Measurements from ENCODE around the gene GAMT. TPM values are rescaled to one million over a fixed set of nuclear protein-coding genes. Genes with fewer than 3 reads are reported as not detected.

Gene GAMT
- total RNA-seq (10 to 100 TPM; 11.8 to 18.1 (median 13.7) TPM), total RNA-seq (0.99 to 15.8 (median 7.0) reads per million in 29 experiments)
- 8.8 TPM for total RNA-seq (2013)

GRCh38 chr19:1401138-1401888, at the start of gene GAMT:
Gene GAMT (minus strand): TSS chr19:1401542. CDS start chr19:1401476, 66 bp downstream.
- no peaks in the 10 kb centered on the region for H3K9me3 Mint-ChIP-seq
- peaks cover 11 to 15% (median 13%) of the 10 kb centered on the region in 3 donors for H3K4me1 Mint-ChIP-seq
- no peak within 1 kb of the TSS for H3K27ac Mint-ChIP-seq
- under 1% methylated on average over 86 of the region's 87 CpGs for WGBS (ENCODE audit: insufficient coverage)
- ChIA-PET CTCF (no interaction called here), POLR2A (no interaction called here)
- Histone ChIP-seq H3K27ac (ENCODE audit: low read length) (no peak within 1 kb of the TSS), H3K9me3 (no peaks in the 10 kb centered on the region), H3K36me3 (ENCODE audit: control insufficient read depth in 2 of 2, extremely low read depth in 1 of 2, insufficient read depth in 1 of 2, low read length in 1 of 2) (peaks cover 0 to 6% of the 10 kb centered on the region in 2 donors), H3K27me3 (replicated peaks in 1 of 2; ENCODE audit: control insufficient read depth in 2 of 2, extremely low read depth in 1 of 2, insufficient read depth in 2 of 2, low read length in 1 of 2) (peaks cover 0 to 19% of the 10 kb centered on the region in 2 experiments), H3K4me3 (ENCODE audit: control insufficient read depth in 1 of 2, extremely low read depth in 1 of 2, low read length in 1 of 2) (peak within 1 kb of the TSS; percentile 46 to 71), H3K4me1 (ENCODE audit: control insufficient read depth in 1 of 2, extremely low read depth in 1 of 2, insufficient read depth in 2 of 2, low read length in 2 of 2) (peaks cover 3 to 36% of the 10 kb centered on the region in 2 experiments)
- DNase-seq (peak in 29 of 35 experiments; percentile 22 to 76 (median 42)), ATAC-seq (replicated peaks in 1 of 4) (peak; percentile 87 to 90 (median 89))
- H3K4me3 Mint-ChIP-seq: peak within 1 kb of the TSS; percentile 65 to 74 (median 71)
- H3K36me3 Mint-ChIP-seq: no peaks in the 10 kb centered on the region
- H3K27me3 Mint-ChIP-seq: peaks cover 4% of the 10 kb centered on the region in 2 donors

DNA sequence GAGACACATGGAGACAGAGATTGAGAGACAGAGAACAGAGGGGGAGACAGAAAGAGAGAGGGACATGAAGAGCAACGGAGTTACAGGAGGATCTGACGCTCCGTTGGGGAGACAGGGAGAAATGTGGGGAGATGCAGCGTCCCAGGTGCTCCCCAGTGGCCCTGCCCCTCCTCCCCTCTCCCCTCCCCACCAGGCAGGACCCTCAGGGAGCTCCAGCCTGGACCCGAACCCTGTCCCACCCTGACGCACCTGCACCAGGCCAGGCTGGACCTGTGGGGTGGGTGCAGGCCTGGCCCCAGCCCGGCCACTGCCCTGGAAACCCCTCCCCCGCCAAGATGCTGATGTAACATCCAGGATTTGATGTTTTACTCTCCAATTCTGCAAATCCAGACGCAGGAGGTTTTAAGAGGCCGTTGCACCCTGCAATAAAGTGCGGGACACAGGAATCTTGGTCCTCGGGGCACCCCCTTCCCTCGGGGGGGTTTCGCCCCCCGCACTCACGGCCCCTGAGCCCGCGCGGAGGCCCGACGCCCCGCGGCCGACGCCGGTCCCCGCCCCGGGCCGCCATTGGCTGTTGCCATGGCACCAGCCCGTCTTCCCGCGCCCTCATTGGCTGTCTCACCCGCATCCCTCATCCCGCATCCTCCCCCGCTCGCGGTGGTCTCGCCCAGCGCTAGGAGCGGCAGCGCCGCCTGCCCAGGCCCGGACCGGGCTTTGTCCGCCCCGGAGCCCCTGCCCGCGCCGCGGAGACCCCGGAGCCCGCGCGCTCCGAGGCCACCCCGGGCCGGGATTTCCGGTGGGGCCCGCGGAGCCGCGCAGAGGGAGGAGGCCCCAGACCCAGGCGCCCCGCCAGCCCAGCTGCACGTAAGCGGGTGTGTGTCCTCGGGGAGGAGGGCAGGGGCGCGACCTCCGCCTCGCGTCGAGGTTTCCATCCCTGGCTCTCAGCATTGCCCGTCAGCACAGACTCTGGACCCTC, 48.4 kb upstream of the GAMT start, which contains the start of gene APC2:
TSS of gene APC2 (plus strand) at position 655 of the 976 bp plus-strand sequence. CDS start 2,881 bp downstream, outside the sequence.
- Histone ChIP-seq H3K36me3 (ENCODE audit: control insufficient read depth in 2 of 2, extremely low read depth in 1 of 2, insufficient read depth in 1 of 2, low read length in 1 of 2) (no peaks in the 10 kb centered on the region), H3K4me3 (ENCODE audit: control insufficient read depth in 1 of 2, extremely low read depth in 1 of 2, low read length in 1 of 2) (peak within 1 kb of the TSS in 1 of 2 donors; percentile 44), H3K4me1 (ENCODE audit: control insufficient read depth in 1 of 2, extremely low read depth in 1 of 2, insufficient read depth in 2 of 2, low read length in 2 of 2) (peaks cover 2 to 51% of the 10 kb centered on the region in 2 experiments), H3K27me3 (replicated peaks in 1 of 2; ENCODE audit: control insufficient read depth in 2 of 2, extremely low read depth in 1 of 2, insufficient read depth in 2 of 2, low read length in 1 of 2) (peaks cover 10 to 87% of the 10 kb centered on the region in 2 experiments), H3K27ac (ENCODE audit: low read length) (no peak within 1 kb of the TSS), H3K9me3 (no peaks in the 10 kb centered on the region)
- under 1% methylated on average over 56 of the region's 74 CpGs for WGBS (ENCODE audit: insufficient coverage)
- Mint-ChIP-seq H3K4me3 (peak within 1 kb of the TSS in 2 of 3 donors; percentile 28 to 46), H3K9me3 (no peaks in the 10 kb centered on the region), H3K4me1 (peaks cover 7 to 36% (median 17%) of the 10 kb centered on the region in 3 donors), H3K27me3 (peaks cover 37 to 62% of the 10 kb centered on the region in 2 donors), H3K36me3 (no peaks in the 10 kb centered on the region), H3K27ac (peak within 1 kb of the TSS in 1 of 2 donors; percentile 79)
- ChIA-PET CTCF (interaction anchor here in 1 of 2 donors (0.6 kb wide), 1 partner anchor 48 kb away, joined by 3 read pairs; no protein-coding TSS in a partner anchor), POLR2A (interaction anchor here in 1 of 2 donors (0.5 kb wide), 1 partner anchor 74 kb away, joined by 4 read pairs; the partner anchor contains the start of gene PLK5)
- peak in 7 of 35 experiments; percentile 22 to 56 (median 32) for DNase-seq
- peak in 2 of 4 experiments; percentile 11 to 33 for ATAC-seq (replicated peaks in 1 of 4)

GRCh38 chr19:1447944-1448343, 46.6 kb upstream of the GAMT start:
- peak overlapping the region in 2 of 3 donors; percentile 24 to 50 for H3K4me3 Mint-ChIP-seq
- ChIA-PET CTCF (no interaction called here), POLR2A (interaction anchor here in 1 of 2 donors (0.5 kb wide), 1 partner anchor 14 kb away, joined by 8 read pairs; no protein-coding TSS in a partner anchor)
- no peak overlapping the region for H3K4me3 ChIP-seq (ENCODE audit: control insufficient read depth in 1 of 2, extremely low read depth in 1 of 2, low read length in 1 of 2)
- no peaks in the 10 kb centered on the region for H3K36me3 Mint-ChIP-seq
- peaks cover 2 to 54% of the 10 kb centered on the region in 2 experiments for H3K4me1 ChIP-seq (ENCODE audit: control insufficient read depth in 1 of 2, extremely low read depth in 1 of 2, insufficient read depth in 2 of 2, low read length in 2 of 2)
- ATAC-seq (replicated peaks in 1 of 4) (no peak), DNase-seq (no peak)
- H3K36me3 ChIP-seq (ENCODE audit: control insufficient read depth in 2 of 2, extremely low read depth in 1 of 2, insufficient read depth in 1 of 2, low read length in 1 of 2): no peaks in the 10 kb centered on the region
- WGBS (ENCODE audit: insufficient coverage): 65% methylated on average over 5 of the region's 9 CpGs
- peaks cover 8 to 69% of the 10 kb centered on the region in 2 experiments for H3K27me3 ChIP-seq (replicated peaks in 1 of 2; ENCODE audit: control insufficient read depth in 2 of 2, extremely low read depth in 1 of 2, insufficient read depth in 2 of 2, low read length in 1 of 2)
- H3K27ac Mint-ChIP-seq: peak overlapping the region in 1 of 2 donors; percentile 19
- H3K27ac ChIP-seq (ENCODE audit: low read length): no peak overlapping the region
- no peaks in the 10 kb centered on the region for H3K9me3 Mint-ChIP-seq
- peaks cover 31 to 50% of the 10 kb centered on the region in 2 donors for H3K27me3 Mint-ChIP-seq
- H3K4me1 Mint-ChIP-seq: peaks cover 7 to 36% (median 18%) of the 10 kb centered on the region in 3 donors
- H3K9me3 ChIP-seq: no peaks in the 10 kb centered on the region

DNA sequence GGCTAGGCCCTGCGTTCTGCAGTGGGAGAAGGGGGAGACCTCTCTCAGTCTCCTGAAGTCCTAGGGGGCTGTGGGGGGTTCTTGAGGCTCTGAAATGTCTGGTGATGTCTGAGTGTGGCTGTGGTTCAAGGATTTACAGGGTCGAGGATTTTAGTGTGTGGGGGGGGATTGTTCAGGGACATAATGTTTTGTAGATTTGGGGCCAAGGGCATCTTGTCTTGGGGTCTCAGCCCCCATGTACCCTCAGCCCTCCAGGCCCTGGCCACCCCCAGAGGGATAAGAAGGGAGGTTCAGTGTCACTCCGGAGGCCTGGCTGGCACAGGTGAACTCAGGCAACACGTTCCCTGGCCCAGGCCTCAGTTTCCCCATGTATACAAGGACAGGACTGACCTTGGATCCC, 46.2 kb upstream of the GAMT start:
- Histone ChIP-seq H3K9me3 (no peaks in the 10 kb centered on the region), H3K27ac (ENCODE audit: low read length) (no peak overlapping the region), H3K27me3 (replicated peaks in 1 of 2; ENCODE audit: control insufficient read depth in 2 of 2, extremely low read depth in 1 of 2, insufficient read depth in 2 of 2, low read length in 1 of 2) (peaks cover 8 to 64% of the 10 kb centered on the region in 2 experiments), H3K4me3 (ENCODE audit: control insufficient read depth in 1 of 2, extremely low read depth in 1 of 2, low read length in 1 of 2) (no peak overlapping the region), H3K4me1 (ENCODE audit: control insufficient read depth in 1 of 2, extremely low read depth in 1 of 2, insufficient read depth in 2 of 2, low read length in 2 of 2) (peaks cover 2 to 50% of the 10 kb centered on the region in 2 experiments), H3K36me3 (ENCODE audit: control insufficient read depth in 2 of 2, extremely low read depth in 1 of 2, insufficient read depth in 1 of 2, low read length in 1 of 2) (no peaks in the 10 kb centered on the region)
- 31% methylated on average over 4 of the region's 4 CpGs for WGBS (ENCODE audit: insufficient coverage)
- no peaks in the 10 kb centered on the region for H3K9me3 Mint-ChIP-seq
- H3K27me3 Mint-ChIP-seq: peaks cover 29 to 46% of the 10 kb centered on the region in 2 donors
- peaks cover 3% of the 10 kb centered on the region for H3K36me3 Mint-ChIP-seq
- H3K4me3 Mint-ChIP-seq: peak overlapping the region; percentile 28 to 50 (median 34)
- peak overlapping the region in 1 of 2 donors; percentile 55 for H3K27ac Mint-ChIP-seq
- H3K4me1 Mint-ChIP-seq: peaks cover 7 to 36% (median 18%) of the 10 kb centered on the region in 3 donors
- ChIA-PET CTCF (no interaction called here), POLR2A (interaction anchor here in 1 of 2 donors (0.5 kb wide), 1 partner anchor 15 kb away, joined by 8 read pairs; no protein-coding TSS in a partner anchor)
- DNase-seq (no peak), ATAC-seq (replicated peaks in 1 of 4) (no peak)

DNA sequence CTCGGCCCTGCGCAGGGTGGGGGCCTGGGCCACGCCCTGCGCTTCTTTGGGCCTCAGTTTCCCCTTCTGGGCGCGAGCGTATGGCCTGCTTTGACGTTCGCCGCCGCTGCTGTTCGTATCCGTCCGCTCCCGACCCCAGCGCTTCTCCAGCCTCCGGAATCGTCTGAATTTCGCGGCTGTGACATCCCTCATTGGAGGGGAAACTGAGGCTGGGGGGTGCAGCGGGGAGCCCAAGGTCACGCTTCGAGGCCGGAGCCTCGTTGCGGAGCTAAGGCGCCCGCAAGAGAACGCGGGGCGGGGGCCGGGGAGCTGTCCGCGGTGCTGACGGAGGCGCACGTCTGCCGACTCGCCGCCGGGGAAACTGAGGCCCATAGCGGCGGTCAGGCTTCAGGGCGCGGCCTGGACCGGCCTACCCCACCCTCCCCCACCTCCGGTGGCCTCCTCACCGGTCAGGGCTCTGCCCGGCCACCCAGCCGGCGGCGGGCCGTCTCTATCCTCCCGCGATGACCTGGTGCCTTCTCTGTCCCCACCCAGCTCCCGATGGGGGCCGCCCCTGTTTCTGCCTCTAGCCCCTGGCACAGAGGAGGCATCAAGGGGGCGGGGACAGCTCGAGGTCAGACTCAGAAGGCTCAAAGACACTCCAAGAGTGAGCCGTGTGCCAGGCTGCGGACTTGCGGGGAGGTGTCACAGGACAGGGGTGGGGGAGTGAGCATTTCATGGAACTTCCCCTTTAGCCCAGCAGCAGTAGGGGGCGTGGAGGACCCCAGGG, 45.6 kb upstream of the GAMT start:
- peaks cover 5% of the 10 kb centered on the region for H3K36me3 Mint-ChIP-seq
- peaks cover 2 to 50% of the 10 kb centered on the region in 2 experiments for H3K4me1 ChIP-seq (ENCODE audit: control insufficient read depth in 1 of 2, extremely low read depth in 1 of 2, insufficient read depth in 2 of 2, low read length in 2 of 2)
- H3K9me3 ChIP-seq: no peaks in the 10 kb centered on the region
- peaks cover 5 to 58% of the 10 kb centered on the region in 2 experiments for H3K27me3 ChIP-seq (replicated peaks in 1 of 2; ENCODE audit: control insufficient read depth in 2 of 2, extremely low read depth in 1 of 2, insufficient read depth in 2 of 2, low read length in 1 of 2)
- ChIA-PET CTCF (no interaction called here), POLR2A (no interaction called here)
- DNase-seq: peak in 6 of 35 experiments; percentile 21 to 61 (median 35)
- peaks cover 27 to 45% of the 10 kb centered on the region in 2 donors for H3K27me3 Mint-ChIP-seq
- H3K36me3 ChIP-seq (ENCODE audit: control insufficient read depth in 2 of 2, extremely low read depth in 1 of 2, insufficient read depth in 1 of 2, low read length in 1 of 2): peaks cover 3 to 4% of the 10 kb centered on the region in 2 donors
- peak overlapping the region in 2 of 3 donors; percentile 34 to 50 for H3K4me3 Mint-ChIP-seq
- H3K4me1 Mint-ChIP-seq: peaks cover 9 to 39% (median 19%) of the 10 kb centered on the region in 3 donors
- H3K27ac ChIP-seq (ENCODE audit: low read length): no peak overlapping the region
- 4% methylated on average over 57 of the region's 63 CpGs for WGBS (ENCODE audit: insufficient coverage)
- ATAC-seq (replicated peaks in 1 of 4): no peak
- H3K9me3 Mint-ChIP-seq: no peaks in the 10 kb centered on the region
- no peak overlapping the region for H3K27ac Mint-ChIP-seq
- H3K4me3 ChIP-seq (ENCODE audit: control insufficient read depth in 1 of 2, extremely low read depth in 1 of 2, low read length in 1 of 2): no peak overlapping the region
